ENCODE results near the gene CEP112. TPM values are rescaled to one million over a fixed set of nuclear protein-coding genes. Genes with fewer than 3 reads are reported as not detected.

The CEP112 gene
- total and polyA plus RNA-seq, 2 of the 13 experiments (the other 11 are each of a cell fraction or from before 2014, with no cell fraction given), result 1.2 to 3.4 TPM

DNA sequence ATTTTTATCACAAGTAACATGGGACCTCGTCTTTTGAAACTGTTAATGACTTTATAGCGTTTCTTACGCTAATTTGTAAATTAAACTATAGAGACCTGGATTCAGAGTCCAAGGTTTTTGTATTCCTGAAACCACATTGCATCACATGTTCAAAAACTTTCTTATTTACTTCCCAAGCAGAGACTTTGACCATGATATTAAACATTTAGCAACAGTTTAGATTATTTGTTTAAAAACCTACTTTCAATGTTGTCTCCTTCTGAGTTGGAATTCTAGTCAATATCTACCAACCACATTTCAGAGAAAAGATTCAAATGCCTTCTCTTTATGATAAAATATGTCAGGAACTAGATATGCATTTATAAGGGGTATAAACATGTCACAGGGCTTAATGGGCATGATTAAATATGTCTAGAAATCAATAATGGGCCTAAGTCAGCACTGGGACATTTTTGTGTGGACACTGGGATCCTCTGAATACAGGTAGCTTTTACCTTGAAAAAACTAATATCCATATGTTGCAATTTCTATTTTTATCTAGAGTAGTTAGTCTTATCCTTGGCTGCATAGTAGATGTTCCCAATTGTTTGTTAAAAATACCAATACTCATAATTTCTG, 43.6 kb upstream of the CEP112 start (continued):
- TF ChIP-seq TEAD3 (CRISPR knock-in tag; optimal IDR thresholded peaks at IDR 0.05; ENCODE audit: borderline replicate concordance) (peak; percentile 27), THAP11 (CRISPR knock-in tag; IDR thresholded peaks at IDR 0.05) (peak; percentile 67), RNF2 (conservative IDR thresholded peaks at IDR 0.05; ENCODE audit: low read depth) (no peak), ZNF619 (CRISPR knock-in tag; IDR thresholded peaks at IDR 0.05) (no peak), SATB2 (CRISPR knock-in tag; IDR thresholded peaks at IDR 0.05) (no peak), ATF1 (CRISPR knock-in tag; IDR thresholded peaks at IDR 0.05) (peak; percentile 46; the same call in 1 of the 2 replicates), ZNF7 (CRISPR knock-in tag; IDR thresholded peaks at IDR 0.05) (no peak), SNRNP70 (IDR thresholded peaks at IDR 0.05; ENCODE audit: low read depth, low read length) (no peak), FOXP1 (IDR thresholded peaks at IDR 0.05) (peak; percentile 60; the same call in 1 of the 2 replicates), FOXP1 (CRISPR knock-in tag; IDR thresholded peaks at IDR 0.05) (peak; percentile 87), FOXM1 (CRISPR knock-in tag; IDR thresholded peaks at IDR 0.05) (no peak), MXD1 (CRISPR knock-in tag; IDR thresholded peaks at IDR 0.05) (no peak), MLX (CRISPR knock-in tag; IDR thresholded peaks at IDR 0.05) (no peak; the same call in 1 of the 2 replicates), MIER3 (CRISPR knock-in tag; IDR thresholded peaks at IDR 0.05; ENCODE audit: borderline replicate concordance) (0 out of 2 replicates have a peak, but pooled peaks have one; percentile 61), HNRNPL (IDR thresholded peaks at IDR 0.05; ENCODE audit: low read depth, low read length) (no peak), ARNT (IDR thresholded peaks at IDR 0.05) (no peak), ZNF75D (CRISPR knock-in tag; IDR thresholded peaks at IDR 0.05; ENCODE audit: borderline replicate concordance) (no peak), HCFC1 (IDR thresholded peaks at IDR 0.05; ENCODE audit: low read depth, low read length) (no peak), FOXO1 (CRISPR knock-in tag; IDR thresholded peaks at IDR 0.05) (peak; percentile 71; the same call in 1 of the 2 replicates), HDAC2 (CRISPR knock-in tag; IDR thresholded peaks at IDR 0.05) (peak; percentile 56), ZBTB42 (CRISPR knock-in tag; IDR thresholded peaks at IDR 0.05) (no peak), MTF2 (CRISPR knock-in tag; IDR thresholded peaks at IDR 0.05; ENCODE audit: borderline replicate concordance) (no peak)
- TF ChIP-seq, protein P1, sequence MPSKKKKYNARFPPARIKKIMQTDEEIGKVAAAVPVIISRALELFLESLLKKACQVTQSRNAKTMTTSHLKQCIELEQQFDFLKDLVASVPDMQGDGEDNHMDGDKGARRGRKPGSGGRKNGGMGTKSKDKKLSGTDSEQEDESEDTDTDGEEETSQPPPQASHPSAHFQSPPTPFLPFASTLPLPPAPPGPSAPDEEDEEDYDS (CRISPR knock-in tag; IDR thresholded peaks at IDR 0.05), result no peak; the same call in 1 of the 2 replicates
- TF ChIP-seq, protein P2, sequence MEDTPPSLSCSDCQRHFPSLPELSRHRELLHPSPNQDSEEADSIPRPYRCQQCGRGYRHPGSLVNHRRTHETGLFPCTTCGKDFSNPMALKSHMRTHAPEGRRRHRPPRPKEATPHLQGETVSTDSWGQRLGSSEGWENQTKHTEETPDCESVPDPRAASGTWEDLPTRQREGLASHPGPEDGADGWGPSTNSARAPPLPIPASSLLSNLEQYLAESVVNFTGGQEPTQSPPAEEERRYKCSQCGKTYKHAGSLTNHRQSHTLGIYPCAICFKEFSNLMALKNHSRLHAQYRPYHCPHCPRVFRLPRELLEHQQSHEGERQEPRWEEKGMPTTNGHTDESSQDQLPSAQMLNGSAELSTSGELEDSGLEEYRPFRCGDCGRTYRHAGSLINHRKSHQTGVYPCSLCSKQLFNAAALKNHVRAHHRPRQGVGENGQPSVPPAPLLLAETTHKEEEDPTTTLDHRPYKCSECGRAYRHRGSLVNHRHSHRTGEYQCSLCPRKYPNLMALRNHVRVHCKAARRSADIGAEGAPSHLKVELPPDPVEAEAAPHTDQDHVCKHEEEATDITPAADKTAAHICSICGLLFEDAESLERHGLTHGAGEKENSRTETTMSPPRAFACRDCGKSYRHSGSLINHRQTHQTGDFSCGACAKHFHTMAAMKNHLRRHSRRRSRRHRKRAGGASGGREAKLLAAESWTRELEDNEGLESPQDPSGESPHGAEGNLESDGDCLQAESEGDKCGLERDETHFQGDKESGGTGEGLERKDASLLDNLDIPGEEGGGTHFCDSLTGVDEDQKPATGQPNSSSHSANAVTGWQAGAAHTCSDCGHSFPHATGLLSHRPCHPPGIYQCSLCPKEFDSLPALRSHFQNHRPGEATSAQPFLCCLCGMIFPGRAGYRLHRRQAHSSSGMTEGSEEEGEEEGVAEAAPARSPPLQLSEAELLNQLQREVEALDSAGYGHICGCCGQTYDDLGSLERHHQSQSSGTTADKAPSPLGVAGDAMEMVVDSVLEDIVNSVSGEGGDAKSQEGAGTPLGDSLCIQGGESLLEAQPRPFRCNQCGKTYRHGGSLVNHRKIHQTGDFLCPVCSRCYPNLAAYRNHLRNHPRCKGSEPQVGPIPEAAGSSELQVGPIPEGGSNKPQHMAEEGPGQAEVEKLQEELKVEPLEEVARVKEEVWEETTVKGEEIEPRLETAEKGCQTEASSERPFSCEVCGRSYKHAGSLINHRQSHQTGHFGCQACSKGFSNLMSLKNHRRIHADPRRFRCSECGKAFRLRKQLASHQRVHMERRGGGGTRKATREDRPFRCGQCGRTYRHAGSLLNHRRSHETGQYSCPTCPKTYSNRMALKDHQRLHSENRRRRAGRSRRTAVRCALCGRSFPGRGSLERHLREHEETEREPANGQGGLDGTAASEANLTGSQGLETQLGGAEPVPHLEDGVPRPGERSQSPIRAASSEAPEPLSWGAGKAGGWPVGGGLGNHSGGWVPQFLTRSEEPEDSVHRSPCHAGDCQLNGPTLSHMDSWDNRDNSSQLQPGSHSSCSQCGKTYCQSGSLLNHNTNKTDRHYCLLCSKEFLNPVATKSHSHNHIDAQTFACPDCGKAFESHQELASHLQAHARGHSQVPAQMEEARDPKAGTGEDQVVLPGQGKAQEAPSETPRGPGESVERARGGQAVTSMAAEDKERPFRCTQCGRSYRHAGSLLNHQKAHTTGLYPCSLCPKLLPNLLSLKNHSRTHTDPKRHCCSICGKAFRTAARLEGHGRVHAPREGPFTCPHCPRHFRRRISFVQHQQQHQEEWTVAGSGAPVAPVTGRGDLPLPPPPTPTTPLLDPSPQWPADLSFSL (CRISPR knock-in tag; IDR thresholded peaks at IDR 0.05), result no peak
- TF ChIP-seq, protein P3, sequence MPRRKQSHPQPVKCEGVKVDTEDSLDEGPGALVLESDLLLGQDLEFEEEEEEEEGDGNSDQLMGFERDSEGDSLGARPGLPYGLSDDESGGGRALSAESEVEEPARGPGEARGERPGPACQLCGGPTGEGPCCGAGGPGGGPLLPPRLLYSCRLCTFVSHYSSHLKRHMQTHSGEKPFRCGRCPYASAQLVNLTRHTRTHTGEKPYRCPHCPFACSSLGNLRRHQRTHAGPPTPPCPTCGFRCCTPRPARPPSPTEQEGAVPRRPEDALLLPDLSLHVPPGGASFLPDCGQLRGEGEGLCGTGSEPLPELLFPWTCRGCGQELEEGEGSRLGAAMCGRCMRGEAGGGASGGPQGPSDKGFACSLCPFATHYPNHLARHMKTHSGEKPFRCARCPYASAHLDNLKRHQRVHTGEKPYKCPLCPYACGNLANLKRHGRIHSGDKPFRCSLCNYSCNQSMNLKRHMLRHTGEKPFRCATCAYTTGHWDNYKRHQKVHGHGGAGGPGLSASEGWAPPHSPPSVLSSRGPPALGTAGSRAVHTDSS (CRISPR knock-in tag; conservative IDR thresholded peaks at IDR 0.05), result no peak

Measured in HepG2 (cell line).